Esophagus muscularis mucosa (tissue), 2 donors: Measurements from ENCODE around the gene LCOR.

Source experiments
- POLR2A ChIP-seq: fragments of 450-650 bp; IDR thresholded peaks from one replicate; pipeline ENCODE4 v1.6.1; 2017; ENCODE audit warnings: antibody characterized with exemption, moderate library complexity, mild to moderate bottlenecking, low read depth
- POLR2AphosphoS5 ChIP-seq, 2 donors: sonication (generic); formaldehyde crosslinking; IDR thresholded peaks; one replicate each; pipeline ENCODE4 v1.6.1; 2017; ENCODE audit warnings: antibody characterized with exemption in 2 of 2

GRCh38 chr10:96828609-96829008 is 3.5 kb upstream of the LCOR start:
- TF ChIP-seq POLR2AphosphoS5 (IDR thresholded peaks at IDR 0.05), result no peak
- no peak for TF ChIP-seq POLR2A
